ENCODE data around the gene MARCKS.
A peak's percentile ranks its signal among the peaks of the same experiment; 100 is the strongest.

The MARCKS gene

GRCh38 chr6:113859349-113860180, 2.4 kb downstream of the MARCKS start (continued):
- 0 out of 2 replicates have a peak, but pooled peaks have one; percentile 17 for TF ChIP-seq ZFHX2 (tag by site-specific recombination; conservative IDR thresholded peaks at IDR 0.05)
- TF ChIP-seq, protein P1, sequence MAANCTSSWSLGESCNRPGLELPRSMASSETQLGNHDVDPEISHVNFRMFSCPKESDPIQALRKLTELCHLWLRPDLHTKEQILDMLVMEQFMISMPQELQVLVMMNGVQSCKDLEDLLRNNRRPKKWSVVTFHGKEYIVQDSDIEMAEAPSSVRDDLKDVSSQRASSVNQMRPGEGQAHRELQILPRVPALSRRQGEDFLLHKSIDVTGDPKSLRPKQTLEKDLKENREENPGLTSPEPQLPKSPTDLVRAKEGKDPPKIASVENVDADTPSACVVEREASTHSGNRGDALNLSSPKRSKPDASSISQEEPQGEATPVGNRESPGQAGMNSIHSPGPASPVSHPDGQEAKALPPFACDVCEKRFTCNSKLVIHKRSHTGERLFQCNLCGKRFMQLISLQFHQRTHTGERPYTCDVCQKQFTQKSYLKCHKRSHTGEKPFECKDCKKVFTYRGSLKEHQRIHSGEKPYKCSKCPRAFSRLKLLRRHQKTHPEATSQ (tag by site-specific recombination; IDR thresholded peaks at IDR 0.05): no peak
- peak; percentile 63; the same call in 1 of the 2 replicates for TF ChIP-seq ZBTB48 (tag by site-specific recombination; IDR thresholded peaks at IDR 0.05)
- TF ChIP-seq ZNF707 (tag by site-specific recombination; IDR thresholded peaks at IDR 0.05): no peak
- no peak for TF ChIP-seq ZNF600 (tag by site-specific recombination; IDR thresholded peaks at IDR 0.05)
- TF ChIP-seq MZF1 (tag by site-specific recombination; IDR thresholded peaks at IDR 0.05; ENCODE audit: borderline replicate concordance): no peak
- TF ChIP-seq ZNF2 (tag by site-specific recombination; IDR thresholded peaks at IDR 0.05): 0 out of 2 replicates have a peak, but pooled peaks have one; percentile 6
- no peak for TF ChIP-seq ZNF664 (tag by site-specific recombination; IDR thresholded peaks at IDR 0.05)
- TF ChIP-seq ZNF140 (tag by site-specific recombination; IDR thresholded peaks at IDR 0.05): no peak
- peak; percentile 75; the same call in 1 of the 2 replicates for TF ChIP-seq ZNF335 (tag by site-specific recombination; conservative IDR thresholded peaks at IDR 0.05)
- no peak for TF ChIP-seq ZNF223 (tag by site-specific recombination; IDR thresholded peaks at IDR 0.05)
- no peak for TF ChIP-seq MEIS1 (CRISPR knock-in tag; IDR thresholded peaks at IDR 0.05; ENCODE audit: borderline replicate concordance)
- no peak for TF ChIP-seq ZNF768 (tag by site-specific recombination; IDR thresholded peaks at IDR 0.05)
- TF ChIP-seq, protein P2, sequence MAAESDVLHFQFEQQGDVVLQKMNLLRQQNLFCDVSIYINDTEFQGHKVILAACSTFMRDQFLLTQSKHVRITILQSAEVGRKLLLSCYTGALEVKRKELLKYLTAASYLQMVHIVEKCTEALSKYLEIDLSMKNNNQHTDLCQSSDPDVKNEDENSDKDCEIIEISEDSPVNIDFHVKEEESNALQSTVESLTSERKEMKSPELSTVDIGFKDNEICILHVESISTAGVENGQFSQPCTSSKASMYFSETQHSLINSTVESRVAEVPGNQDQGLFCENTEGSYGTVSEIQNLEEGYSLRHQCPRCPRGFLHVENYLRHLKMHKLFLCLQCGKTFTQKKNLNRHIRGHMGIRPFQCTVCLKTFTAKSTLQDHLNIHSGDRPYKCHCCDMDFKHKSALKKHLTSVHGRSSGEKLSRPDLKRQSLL (tag by site-specific recombination; IDR thresholded peaks at IDR 0.05): no peak
- peak; percentile 8; the same call in 1 of the 2 replicates for TF ChIP-seq ZNF610 (tag by site-specific recombination; IDR thresholded peaks at IDR 0.05; ENCODE audit: borderline replicate concordance)
- peak; percentile 44; the same call in 1 of the 2 replicates for TF ChIP-seq YY1 (tag by site-specific recombination; IDR thresholded peaks at IDR 0.05)
- peak; percentile 32 for TF ChIP-seq ZBTB26 (tag by site-specific recombination; optimal IDR thresholded peaks at IDR 0.05)
- no peak for TF ChIP-seq ZNF157 (tag by site-specific recombination; IDR thresholded peaks at IDR 0.05)
- peak; percentile 38 for TF ChIP-seq ZNF341 (tag by site-specific recombination; IDR thresholded peaks at IDR 0.05; ENCODE audit: low read depth)
- no peak for TF ChIP-seq ZNF501 (tag by site-specific recombination; IDR thresholded peaks at IDR 0.05)
- 0 out of 2 replicates have a peak, but pooled peaks have one; percentile 3 for TF ChIP-seq ZNF76 (tag by site-specific recombination; IDR thresholded peaks at IDR 0.05; ENCODE audit: borderline replicate concordance, low read depth)
- TF ChIP-seq KLF10 (tag by site-specific recombination; IDR thresholded peaks at IDR 0.05): no peak
- TF ChIP-seq, protein P3, sequence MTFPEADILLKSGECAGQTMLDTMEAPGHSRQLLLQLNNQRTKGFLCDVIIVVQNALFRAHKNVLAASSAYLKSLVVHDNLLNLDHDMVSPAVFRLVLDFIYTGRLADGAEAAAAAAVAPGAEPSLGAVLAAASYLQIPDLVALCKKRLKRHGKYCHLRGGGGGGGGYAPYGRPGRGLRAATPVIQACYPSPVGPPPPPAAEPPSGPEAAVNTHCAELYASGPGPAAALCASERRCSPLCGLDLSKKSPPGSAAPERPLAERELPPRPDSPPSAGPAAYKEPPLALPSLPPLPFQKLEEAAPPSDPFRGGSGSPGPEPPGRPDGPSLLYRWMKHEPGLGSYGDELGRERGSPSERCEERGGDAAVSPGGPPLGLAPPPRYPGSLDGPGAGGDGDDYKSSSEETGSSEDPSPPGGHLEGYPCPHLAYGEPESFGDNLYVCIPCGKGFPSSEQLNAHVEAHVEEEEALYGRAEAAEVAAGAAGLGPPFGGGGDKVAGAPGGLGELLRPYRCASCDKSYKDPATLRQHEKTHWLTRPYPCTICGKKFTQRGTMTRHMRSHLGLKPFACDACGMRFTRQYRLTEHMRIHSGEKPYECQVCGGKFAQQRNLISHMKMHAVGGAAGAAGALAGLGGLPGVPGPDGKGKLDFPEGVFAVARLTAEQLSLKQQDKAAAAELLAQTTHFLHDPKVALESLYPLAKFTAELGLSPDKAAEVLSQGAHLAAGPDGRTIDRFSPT (tag by site-specific recombination; IDR thresholded peaks at IDR 0.05): no peak; the same call in 1 of the 2 replicates
- no peak for TF ChIP-seq ZFP41 (tag by site-specific recombination; IDR thresholded peaks at IDR 0.05; ENCODE audit: borderline replicate concordance)
- 0 out of 2 replicates have a peak, but pooled peaks have one; percentile 11 for TF ChIP-seq KLF7 (tag by site-specific recombination; IDR thresholded peaks at IDR 0.05; ENCODE audit: borderline replicate concordance)
- no peak for TF ChIP-seq ZNF670 (tag by site-specific recombination; IDR thresholded peaks at IDR 0.05; ENCODE audit: low read depth)
- no peak for TF ChIP-seq ZBTB7A (tag by site-specific recombination; IDR thresholded peaks at IDR 0.05; ENCODE audit: low read depth)
- TF ChIP-seq GLI4 (tag by site-specific recombination; IDR thresholded peaks at IDR 0.05): peak; percentile 32; the same call in 1 of the 2 replicates
- peak; percentile 60 for TF ChIP-seq YY2 (tag by site-specific recombination; IDR thresholded peaks at IDR 0.05)
- TF ChIP-seq, protein P4, sequence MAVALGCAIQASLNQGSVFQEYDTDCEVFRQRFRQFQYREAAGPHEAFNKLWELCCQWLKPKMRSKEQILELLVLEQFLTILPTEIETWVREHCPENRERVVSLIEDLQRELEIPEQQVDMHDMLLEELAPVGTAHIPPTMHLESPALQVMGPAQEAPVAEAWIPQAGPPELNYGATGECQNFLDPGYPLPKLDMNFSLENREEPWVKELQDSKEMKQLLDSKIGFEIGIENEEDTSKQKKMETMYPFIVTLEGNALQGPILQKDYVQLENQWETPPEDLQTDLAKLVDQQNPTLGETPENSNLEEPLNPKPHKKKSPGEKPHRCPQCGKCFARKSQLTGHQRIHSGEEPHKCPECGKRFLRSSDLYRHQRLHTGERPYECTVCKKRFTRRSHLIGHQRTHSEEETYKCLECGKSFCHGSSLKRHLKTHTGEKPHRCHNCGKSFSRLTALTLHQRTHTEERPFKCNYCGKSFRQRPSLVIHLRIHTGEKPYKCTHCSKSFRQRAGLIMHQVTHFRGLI (tag by site-specific recombination; IDR thresholded peaks at IDR 0.05): no peak
- TF ChIP-seq, protein P5, sequence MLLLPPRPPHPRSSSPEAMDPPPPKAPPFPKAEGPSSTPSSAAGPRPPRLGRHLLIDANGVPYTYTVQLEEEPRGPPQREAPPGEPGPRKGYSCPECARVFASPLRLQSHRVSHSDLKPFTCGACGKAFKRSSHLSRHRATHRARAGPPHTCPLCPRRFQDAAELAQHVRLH (tag by site-specific recombination; IDR thresholded peaks at IDR 0.05): no peak
- TF ChIP-seq FEZF1 (tag by site-specific recombination; IDR thresholded peaks at IDR 0.05): 0 out of 2 replicates have a peak, but pooled peaks have one; percentile 5
- TF ChIP-seq ZNF544 (tag by site-specific recombination; IDR thresholded peaks at IDR 0.05): no peak
